ENCODE measurements around the gene SLC26A11. TPM values are rescaled to one million over a fixed set of nuclear protein-coding genes. Genes with fewer than 3 reads are reported as not detected.

Gene SLC26A11
- total and polyA plus RNA-seq, 2 of the 13 experiments (the other 11 are each of a cell fraction or from before 2014, with no cell fraction given): 8.7 to 13.2 TPM

DNA sequence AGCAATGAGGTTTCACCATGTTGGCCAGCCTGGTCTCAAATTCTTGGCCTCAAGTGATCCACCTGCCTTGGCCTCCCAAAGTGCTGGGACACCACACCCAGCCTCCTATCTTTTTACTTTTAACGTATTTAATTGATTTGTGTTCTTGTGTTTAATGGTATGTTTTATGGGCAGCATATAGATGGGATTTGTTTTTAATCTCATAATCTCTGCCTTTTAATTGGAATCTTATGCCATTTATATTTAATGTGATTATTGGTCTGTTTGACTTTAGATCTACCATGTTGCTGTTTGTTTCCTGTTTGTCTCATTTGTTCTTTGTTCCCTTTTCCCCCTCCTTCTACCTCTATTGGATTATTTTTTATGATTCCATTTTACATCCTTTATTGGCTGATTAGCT, 12.2 kb downstream of the SLC26A11 start:
- in situ Hi-C loops (cut with HindIII; ENCODE audit: extremely low pct_ligation_motif_present, low pct_unique_long_range_greater_than_20kb): no loop called here
- BruUV-seq (replicated peaks): no TSS peak
- H3K4me3 ChIP-seq (replicated peaks in 1 of 3; ENCODE audit: insufficient read depth in 1 of 3, low read depth in 2 of 3, low read length in 3 of 3): no peak overlapping the region
- no peak overlapping the region for H2AFZ ChIP-seq (ENCODE audit: low read length)
- H3K36me3 ChIP-seq (replicated peaks in 1 of 2; ENCODE audit: control insufficient read depth in 1 of 2, insufficient read depth in 2 of 2, low read length in 2 of 2): peaks cover 9 to 24% of the 10 kb centered on the region in 2 experiments; a peak in 4 of 5 replicates
- DNase-seq (ENCODE audit: low spot score) (no peak), ATAC-seq (no peak), FAIRE-seq (no peak)
- no peaks in the 10 kb centered on the region for H3K4me1 ChIP-seq (ENCODE audit: insufficient read depth, low read length)
- POLR2A ChIA-PET: interaction anchor here (0.9 to 1.3 kb wide), 2 partner anchors 11 to 29 kb away, joined by 3 to 4 read pairs; partner anchors contain the start of genes RNF213 and SLC26A11
- TF ChIP-seq ZNF614 (CRISPR knock-in tag; IDR thresholded peaks at IDR 0.05; ENCODE audit: borderline replicate concordance) (no peak), ZNF280D (CRISPR knock-in tag; IDR thresholded peaks at IDR 0.05) (peak; percentile 56; the same call in 1 of the 2 replicates), CHD4 (IDR thresholded peaks at IDR 0.05; ENCODE audit: borderline replicate concordance, low read length) (no peak)
- H3K27ac ChIP-seq (ENCODE audit: extremely low read length, insufficient read depth, low read length): no peak overlapping the region
- CTCF ChIA-PET (ENCODE audit: low intra/inter-chr PET ratio, low total read pairs): no interaction called here
- H3K9ac ChIP-seq (ENCODE audit: insufficient read depth, low read depth, low read length): no peak overlapping the region
- intact Hi-C loops (cut with micrococcal nuclease; ENCODE audit: unreplicated experiment): no loop called here
- H4K20me1 ChIP-seq (ENCODE audit: insufficient read depth, low read length): no peaks in the 10 kb centered on the region
- H3K9me3 ChIP-seq (ENCODE audit: low read length): peaks cover 9% of the 10 kb centered on the region; the same call in 1 of the 2 replicates
- H3K4me2 ChIP-seq (ENCODE audit: low read depth, low read length): no peak overlapping the region
- H3K79me2 ChIP-seq (ENCODE audit: insufficient read depth, low read length): no peaks in the 10 kb centered on the region
- 89% methylated on average over 1 of the region's 1 CpG for WGBS (ENCODE audit: low lambda C conversion rate)
- no peaks in the 10 kb centered on the region for H3K27me3 ChIP-seq (ENCODE audit: control insufficient read depth in 1 of 2, insufficient read depth in 2 of 2, low read length in 2 of 2)

DNA sequence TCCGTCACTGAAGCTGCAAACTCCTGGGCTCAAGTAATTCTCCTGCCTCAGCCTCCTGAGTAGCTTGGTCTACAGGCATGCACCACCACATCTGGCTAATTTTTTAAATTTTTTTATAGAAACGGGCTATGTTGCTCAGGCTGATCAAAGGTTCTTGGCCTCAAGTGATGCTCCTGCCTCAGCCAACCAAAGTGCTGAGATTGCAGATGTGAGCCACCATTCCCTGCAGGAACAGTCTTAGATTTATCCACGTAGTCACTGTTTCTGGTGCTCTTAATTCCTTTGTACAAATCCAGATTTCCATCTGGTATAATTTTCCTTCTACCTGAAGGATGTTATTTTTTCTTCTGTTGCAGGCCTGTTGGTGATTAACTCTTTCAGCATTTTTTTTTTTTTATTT, 13.0 kb downstream of the SLC26A11 start:
- POLR2A ChIA-PET: interaction anchor here (1.3 kb wide), 1 partner anchor 28 kb away, joined by 3 read pairs; the partner anchor contains the start of gene RNF213
- ATAC-seq (no peak), FAIRE-seq (no peak), DNase-seq (ENCODE audit: low spot score) (no peak)
- Histone ChIP-seq H4K20me1 (ENCODE audit: insufficient read depth, low read length) (no peaks in the 10 kb centered on the region), H3K36me3 (replicated peaks in 1 of 2; ENCODE audit: control insufficient read depth in 1 of 2, insufficient read depth in 2 of 2, low read length in 2 of 2) (peaks cover 10 to 30% of the 10 kb centered on the region in 2 experiments; a peak in 4 of 5 replicates), H3K9me3 (ENCODE audit: low read length) (peaks cover 9% of the 10 kb centered on the region; the same call in 1 of the 2 replicates), H3K27me3 (ENCODE audit: control insufficient read depth in 1 of 2, insufficient read depth in 2 of 2, low read length in 2 of 2) (no peaks in the 10 kb centered on the region), H3K4me2 (ENCODE audit: low read depth, low read length) (no peak overlapping the region), H3K4me3 (replicated peaks in 1 of 3; ENCODE audit: insufficient read depth in 1 of 3, low read depth in 2 of 3, low read length in 3 of 3) (no peak overlapping the region), H3K79me2 (ENCODE audit: insufficient read depth, low read length) (no peaks in the 10 kb centered on the region), H3K9ac (ENCODE audit: insufficient read depth, low read depth, low read length) (no peak overlapping the region), H3K4me1 (ENCODE audit: insufficient read depth, low read length) (no peaks in the 10 kb centered on the region), H2AFZ (ENCODE audit: low read length) (no peak overlapping the region), H3K27ac (ENCODE audit: extremely low read length, insufficient read depth, low read length) (no peak overlapping the region)
- no TSS peak for BruUV-seq (replicated peaks)
- CTCF ChIA-PET (ENCODE audit: low intra/inter-chr PET ratio, low total read pairs): no interaction called here
- TF ChIP-seq MAFF (IDR thresholded peaks at IDR 0.05; ENCODE audit: low read depth, low read length): peak; percentile 33
- TF ChIP-seq FOXJ3 (CRISPR knock-in tag; IDR thresholded peaks at IDR 0.05; ENCODE audit: borderline replicate concordance): no peak
- TF ChIP-seq DMAP1 (CRISPR knock-in tag; IDR thresholded peaks at IDR 0.05): no peak
- no peak for TF ChIP-seq ZNF839 (CRISPR knock-in tag; IDR thresholded peaks at IDR 0.05; ENCODE audit: borderline replicate concordance)
- TF ChIP-seq ZNF143 (CRISPR knock-in tag; IDR thresholded peaks at IDR 0.05): no peak
- no peak for TF ChIP-seq NR2F2 (IDR thresholded peaks at IDR 0.05; ENCODE audit: borderline replicate concordance, low read depth)
- TF ChIP-seq MAFK (conservative IDR thresholded peaks at IDR 0.05 in 1 of 2, IDR thresholded peaks at IDR 0.05 in 1 of 2; ENCODE audit: low read length in 2 of 2): peak; percentile 51 to 66
- in situ Hi-C loops (cut with HindIII; ENCODE audit: extremely low pct_ligation_motif_present, low pct_unique_long_range_greater_than_20kb) (no loop called here), intact Hi-C loops (cut with micrococcal nuclease; ENCODE audit: unreplicated experiment) (no loop called here)
- WGBS (ENCODE audit: low lambda C conversion rate): 95% methylated on average over 3 of the region's 3 CpGs

Data from HepG2 (cell line).